A172 (cell line): Measurements from ENCODE around the gene SLC9A9. TPM values are rescaled to one million over a fixed set of nuclear protein-coding genes. Genes with fewer than 3 reads are reported as not detected.

Experiments used
- DNase-seq: peaks from one replicate; pipeline ENCODE4 v3.0.0-alpha.2; 2015; ENCODE audit warnings: low spot score
- total RNA-seq: library from RNA; depleted of rRNA; stranded (reverse); fragments of >200 nt; shearing (Covaris generic); gene quantifications from 2 replicates; pipeline ENCODE4 v1.2.3, GENCODE V29; 2014

The SLC9A9 gene
- total RNA-seq, 1 experiment from 2014 or later: 1.8 TPM

DNA sequence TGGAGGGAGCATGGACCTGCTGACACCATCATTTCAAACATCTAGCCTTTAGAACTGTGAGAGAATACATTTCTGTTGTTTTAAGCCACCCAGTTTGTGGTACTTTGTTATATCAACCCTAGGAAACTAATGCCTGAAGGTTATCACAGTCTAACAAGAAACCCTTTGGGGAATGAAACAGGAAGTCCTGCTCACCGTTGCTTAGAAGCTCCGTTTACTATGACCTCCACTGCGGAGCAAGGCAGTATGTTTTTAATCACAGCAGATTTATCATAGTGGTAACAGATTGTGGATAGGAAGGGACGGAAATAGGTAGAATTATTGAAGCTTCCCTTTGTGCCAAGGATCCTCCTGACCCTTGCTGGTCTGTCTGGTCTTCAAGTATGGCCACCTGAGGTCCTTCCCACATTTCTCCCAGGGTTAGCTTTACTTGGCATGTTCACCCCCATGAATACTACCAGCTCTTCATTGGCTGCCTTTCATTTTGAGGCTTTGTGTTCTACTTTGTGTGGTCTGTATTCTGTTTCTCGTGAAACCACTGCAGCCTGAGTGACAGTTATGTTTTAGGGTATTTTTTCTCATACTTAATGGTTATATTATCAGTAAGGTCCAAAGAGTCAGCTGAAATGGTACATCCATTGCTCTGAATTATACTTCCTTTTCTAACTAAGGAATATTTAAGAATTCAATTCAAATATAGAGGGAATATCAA is 527.1 kb downstream of the SLC9A9 start:
- no peak for DNase-seq

DNA sequence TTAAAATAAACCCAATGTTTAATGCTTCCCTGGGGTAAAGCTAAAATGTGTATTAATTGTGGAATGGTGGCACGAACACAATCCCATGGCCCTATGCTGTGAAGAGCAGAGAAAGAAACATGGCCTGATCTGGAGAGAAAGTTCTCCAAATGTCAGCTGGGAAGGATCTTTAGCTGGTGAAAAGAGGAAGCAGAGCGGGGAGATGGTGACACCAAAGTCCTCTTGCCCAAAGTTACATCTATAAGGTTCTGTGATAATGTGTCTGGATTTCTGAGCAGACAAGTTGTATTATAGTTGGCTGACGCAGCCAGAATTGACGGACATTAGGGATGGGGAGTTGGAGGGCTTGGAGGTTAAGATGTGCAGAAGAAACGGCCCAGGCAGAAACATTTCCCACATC is 532.5 kb downstream of the SLC9A9 start:
- DNase-seq: no peak

DNA sequence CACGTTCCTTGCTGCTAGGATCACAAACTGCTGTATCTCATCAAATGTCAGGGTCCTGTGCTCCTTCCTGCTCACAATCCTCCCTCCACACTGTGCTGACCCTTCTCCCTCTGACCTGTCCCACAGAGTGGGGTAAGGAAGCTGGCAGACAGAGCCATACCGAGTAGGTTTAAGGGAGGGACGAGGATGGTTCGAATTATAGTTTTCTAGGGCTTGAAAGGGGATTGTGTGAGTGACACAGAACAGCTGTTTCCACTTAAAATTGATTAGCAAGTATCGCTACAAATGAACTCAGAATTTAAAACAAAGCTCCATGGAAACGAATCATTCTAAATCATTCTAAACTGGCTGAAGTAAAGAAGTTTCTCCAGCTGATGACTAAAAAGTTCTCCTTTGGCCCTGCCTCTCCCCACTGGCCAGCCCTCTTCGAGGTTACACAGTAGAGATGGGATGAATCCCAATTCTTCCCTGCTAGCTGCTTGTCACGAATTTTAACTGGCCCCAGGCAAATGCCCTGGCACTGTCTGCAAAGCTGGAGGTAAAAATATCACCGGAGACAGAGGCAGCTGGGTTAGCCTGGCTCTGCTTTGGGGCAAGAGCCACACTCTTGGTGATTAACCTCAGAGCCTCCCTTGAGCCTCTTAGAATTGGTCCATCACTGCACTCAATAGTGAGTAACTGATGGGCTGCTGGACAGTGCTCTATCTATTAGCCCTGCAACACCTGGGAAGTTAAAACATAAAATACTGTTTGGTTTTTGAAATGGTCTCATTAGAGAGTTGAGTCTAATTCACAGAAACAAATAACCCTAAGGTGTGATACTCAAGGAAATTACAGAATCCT is 533.8 kb downstream of the SLC9A9 start:
- no peak for DNase-seq

DNA sequence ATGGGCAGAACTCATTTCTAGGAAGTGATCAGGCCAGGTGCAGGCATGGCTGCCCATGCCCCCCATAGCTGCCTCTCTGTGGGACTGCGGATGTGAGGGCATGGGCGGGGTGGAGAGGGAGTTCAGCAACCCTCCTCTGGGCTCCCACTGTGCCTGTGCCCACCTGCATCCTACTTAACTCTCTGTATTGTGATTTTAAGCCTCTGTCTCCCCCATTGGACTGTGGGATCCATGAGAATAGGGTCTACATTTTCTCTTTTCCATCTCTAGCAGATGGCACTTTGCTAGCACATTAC is 534.4 kb downstream of the SLC9A9 start:
- no peak for DNase-seq

- DNase-seq: no peak
These were observed 535.0 kb downstream of the SLC9A9 start for GRCh38 chr3:143313025-143313892.

DNA sequence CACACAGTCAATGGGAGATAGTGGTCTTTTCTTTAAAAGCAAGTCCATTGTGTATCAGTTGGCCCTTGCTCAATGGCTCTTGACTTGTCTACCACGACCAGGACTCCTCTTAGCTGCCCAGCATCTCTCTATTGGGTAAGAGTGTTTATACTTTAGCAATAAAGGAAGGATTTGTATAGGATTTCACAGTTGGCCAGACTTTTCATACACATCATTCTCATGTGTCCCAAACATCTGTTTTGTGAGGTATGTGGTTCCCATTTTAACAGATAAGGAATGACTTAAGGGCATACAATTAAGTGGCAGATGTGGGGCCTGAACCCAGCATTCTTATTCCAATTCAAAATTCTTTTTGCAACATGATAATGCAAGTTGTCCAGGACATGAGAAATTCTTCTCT is 537.2 kb downstream of the SLC9A9 start:
- DNase-seq: no peak

DNA sequence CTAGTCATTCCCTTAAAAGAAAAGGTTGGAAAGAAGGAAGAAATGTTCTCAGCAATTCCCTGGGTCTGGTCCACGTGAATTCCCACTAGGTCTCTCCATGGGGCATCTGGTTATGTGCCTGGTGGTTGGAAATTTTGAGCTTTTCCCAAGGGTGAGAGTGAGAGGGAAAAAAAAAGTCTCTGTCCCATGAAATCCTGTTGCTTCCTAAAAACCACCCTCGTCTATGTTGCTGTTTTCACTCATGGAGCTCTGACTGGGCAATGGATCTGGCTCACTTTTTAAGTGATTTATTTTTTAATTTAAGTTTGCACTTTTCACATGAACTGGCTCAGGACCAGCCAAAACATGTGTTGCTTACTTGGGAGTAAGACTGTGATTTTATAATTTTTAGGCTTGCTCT is 538.6 kb downstream of the SLC9A9 start:
- DNase-seq: no peak

- DNase-seq: peak; percentile 97
These were observed 540.6 kb downstream of the SLC9A9 start for GRCh38 chr3:143307613-143308183.

GRCh38 chr3:143306407-143306806 is 541.9 kb downstream of the SLC9A9 start:
- no peak for DNase-seq

DNA sequence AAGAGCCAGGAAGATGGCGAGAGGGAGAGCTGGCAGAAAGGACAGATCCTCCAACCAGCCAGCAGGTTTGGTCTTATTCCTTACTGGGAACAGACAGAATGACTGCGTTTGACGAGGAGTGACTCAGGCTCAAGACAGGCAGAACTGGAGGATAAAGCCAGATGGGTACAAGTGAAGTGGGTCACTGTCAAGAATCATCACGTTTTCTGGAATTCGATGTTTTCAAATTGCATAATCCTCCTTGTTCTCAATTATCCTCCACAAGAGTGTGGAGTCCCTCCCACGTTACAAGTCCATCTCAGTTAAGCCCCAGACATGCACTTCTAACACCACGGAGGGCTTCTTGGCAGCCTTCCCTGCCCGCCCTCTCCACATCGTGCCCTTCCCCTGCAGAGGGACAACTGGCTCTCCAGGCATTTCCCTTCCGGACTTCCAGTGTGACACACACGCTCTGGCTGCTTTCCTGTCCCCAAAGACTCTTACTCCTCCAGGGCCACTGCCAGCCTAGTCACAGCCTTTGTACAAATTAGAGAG is 545.6 kb downstream of the SLC9A9 start:
- DNase-seq: peak; percentile 91

DNA sequence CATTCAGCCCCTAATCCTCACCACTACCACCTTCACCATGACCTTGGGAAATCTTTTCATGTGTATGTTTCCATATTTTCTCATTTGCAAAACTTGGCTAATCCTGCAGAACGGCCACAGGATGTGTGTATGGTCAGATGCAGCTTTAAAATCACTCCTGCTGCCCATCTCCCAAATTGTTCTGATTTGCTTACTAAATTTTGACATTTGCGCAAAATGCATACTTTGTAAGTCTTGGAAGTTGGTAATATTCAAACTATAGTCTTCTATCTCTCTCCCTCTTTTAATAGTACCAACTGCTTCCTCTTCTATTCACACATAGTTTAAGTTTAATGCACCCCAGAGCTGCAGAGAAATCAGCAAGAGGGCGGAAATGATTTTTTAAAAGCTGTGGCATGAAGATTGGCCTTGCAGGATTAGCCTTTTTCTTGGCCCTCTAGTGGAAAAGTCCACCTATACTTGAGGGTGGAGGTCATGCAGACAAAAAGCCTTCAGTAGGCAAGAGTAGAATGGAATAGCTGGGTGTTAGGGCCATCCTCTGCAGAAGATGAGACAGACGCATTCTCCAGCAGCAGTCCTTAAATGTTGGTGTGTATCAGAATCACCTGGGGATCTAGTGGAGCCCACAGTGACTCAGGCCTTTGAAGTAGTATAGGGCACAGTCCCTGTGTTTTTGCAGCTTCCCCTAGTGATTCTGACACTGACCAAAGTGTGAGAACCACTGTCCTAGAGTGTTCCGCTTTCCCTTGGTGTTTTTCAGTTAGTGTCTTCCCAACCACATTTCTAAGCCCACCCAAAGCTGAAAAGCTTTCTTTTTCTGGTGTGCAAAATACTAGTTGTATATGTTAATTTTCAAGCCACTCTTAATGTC is 547.0 kb downstream of the SLC9A9 start:
- DNase-seq: no peak

- no peak for DNase-seq
These were observed 549.3 kb downstream of the SLC9A9 start for GRCh38 chr3:143298886-143299535.

DNA sequence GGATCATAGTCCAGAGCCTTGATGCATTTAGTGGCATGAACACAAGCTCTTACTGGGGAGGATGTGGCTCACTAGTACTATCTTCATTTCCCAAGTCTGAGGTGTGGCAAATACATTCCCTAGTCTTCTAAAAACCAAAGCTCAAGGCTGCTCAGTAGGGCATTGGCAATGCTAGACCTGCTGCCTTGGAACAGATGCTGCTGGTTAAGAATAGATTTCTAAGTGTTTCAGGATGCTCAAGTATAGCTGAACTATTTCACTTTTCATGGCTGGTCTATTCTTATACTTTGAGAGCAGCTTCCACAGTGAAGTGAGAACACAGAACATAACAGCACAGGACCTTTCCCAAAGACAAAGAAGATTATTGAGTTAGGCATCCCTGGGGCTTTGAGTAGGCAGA is 549.9 kb downstream of the SLC9A9 start:
- no peak for DNase-seq

GRCh38 chr3:143295201-143296080 is 552.8 kb downstream of the SLC9A9 start:
- DNase-seq: no peak

DNA sequence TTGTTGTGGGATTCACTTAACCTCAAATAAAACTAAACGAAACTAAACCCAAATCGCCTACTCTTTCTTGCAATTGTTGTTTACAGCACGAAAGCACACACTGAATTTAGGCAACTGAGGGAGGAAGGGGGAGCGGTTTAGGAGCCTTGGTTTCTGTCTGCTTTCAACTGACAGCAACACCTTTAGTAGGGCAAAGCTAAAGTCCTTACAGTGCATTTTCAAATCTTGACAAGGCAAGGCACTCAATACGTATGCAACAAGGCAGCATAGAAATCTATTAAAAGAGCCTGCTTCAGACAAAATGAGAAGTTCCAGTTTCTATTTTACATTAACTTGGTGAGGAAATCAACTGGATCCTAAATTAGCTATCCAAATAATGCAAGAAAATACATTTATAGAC is 554.1 kb downstream of the SLC9A9 start:
- DNase-seq: no peak

DNA sequence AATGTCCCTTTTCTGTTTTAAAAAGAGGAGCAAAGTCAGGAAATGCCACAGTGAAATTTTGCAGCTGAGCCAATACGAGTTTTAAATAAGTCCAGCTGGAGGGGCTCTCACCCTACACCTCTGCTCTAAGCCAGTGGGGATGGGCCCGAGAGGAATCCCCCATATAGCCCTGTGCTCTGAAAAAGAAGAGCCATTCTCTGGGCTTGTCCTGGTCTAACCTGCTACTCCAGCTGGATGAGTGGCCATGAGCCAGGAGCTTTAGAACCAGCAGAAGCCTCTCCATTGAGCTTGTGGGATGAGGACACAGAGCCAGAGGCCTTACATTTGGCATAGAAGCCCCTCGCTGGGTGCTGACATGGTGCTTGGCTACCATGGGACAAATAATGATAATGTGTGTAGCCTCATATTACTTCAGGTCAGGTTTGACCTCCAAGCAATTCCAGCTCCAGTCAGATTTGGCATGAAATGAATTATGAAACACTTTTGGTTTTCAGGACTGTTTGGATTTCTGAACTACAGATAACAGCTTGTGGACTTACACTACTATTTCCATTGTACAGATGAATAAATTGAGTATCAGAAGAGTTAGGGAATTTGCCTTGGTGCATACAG is 556.3 kb downstream of the SLC9A9 start:
- DNase-seq: no peak

- DNase-seq: no peak
These were observed 559.3 kb downstream of the SLC9A9 start for GRCh38 chr3:143288944-143289343.

GRCh38 chr3:143287403-143287802 is 560.9 kb downstream of the SLC9A9 start:
- DNase-seq: no peak
